K562 (cell line): Measurements from ENCODE around the gene BRD3OS. TPM values are rescaled to one million over a fixed set of nuclear protein-coding genes. Genes with fewer than 3 reads are reported as not detected.

ENCODE experiments used
- ATAC-seq: fragments of 200-7000 bp; cut with Tn5 transposase; 3 replicates; pipeline ENCODE4 v1.9.1; 2020; ENCODE audit warnings: moderate library complexity
- BruUV-seq: library from RNA; stranded (reverse); fragments of 400-500 nt; replicated peaks from 2 replicates; lab custom pipeline; 2021; lab: Mats Ljungman, UMichigan
- CTCF ChIA-PET: fragments of 300-600 bp; formaldehyde crosslinking; extraction: SDS; loops from one replicate; lab custom pipeline; 2021; ENCODE audit warnings: low intra/inter-chr PET ratio; lab: Yijun Ruan, JAX
- POLR2A ChIA-PET: fragments of 300-600, 350-650 bp; sonication (Branson Sonifier 250); formaldehyde crosslinking; extraction: SDS; loops from one replicate; lab custom pipeline; 2021; ENCODE audit warnings: antibody characterized with exemption, inconsistent platforms; lab: Yijun Ruan, JAX
- DNase-seq, 4 experiments: peaks; one replicate each; pipeline versions ENCODE4 v3.0.0 to v3.0.0-alpha.2; 2011 to 2018; ENCODE audit warnings: low spot score in 3 of 4, mixed read lengths in 3 of 4; ENCODE audit errors: extremely low read depth in 1 of 4
- FAIRE-seq: peaks from 2 replicates; lab custom pipeline; 2011; peaks lifted over from hg19 to GRCh38; lab: Jason Lieb, UNC
- H2AFZ ChIP-seq: 2 replicates; pipeline ENCODE4 v1.6.0; 2011; ENCODE audit warnings: low read depth, low read length, control low read depth, inconsistent platforms
- H3K27ac ChIP-seq: fragments of 200-600 bp; 3 replicates; pipeline ENCODE4 v1.8.0; 2011; ENCODE audit warnings: low read depth, mild to moderate bottlenecking, control low read depth, inconsistent platforms, low read length, moderate library complexity, mixed read lengths; ENCODE audit errors: extremely low read depth
- H3K27me3 ChIP-seq, 2 experiments: fragments of 300-600 bp in 1 of 2; 2 replicates in 1 of 2; 3 replicates in 1 of 2; pipeline versions ENCODE4 v1.6.0 to v1.8.0; 2011; ENCODE audit warnings: inconsistent platforms in 2 of 2, low read length in 2 of 2, mild to moderate bottlenecking in 1 of 2, mixed read lengths in 1 of 2, moderate library complexity in 1 of 2; ENCODE audit not compliant: control insufficient read depth in 2 of 2, insufficient read depth in 2 of 2
- H3K36me3 ChIP-seq: fragments of 300-600 bp; 3 replicates; pipeline ENCODE4 v1.8.0; 2011; ENCODE audit warnings: mild to moderate bottlenecking, low read length, inconsistent platforms; ENCODE audit not compliant: control insufficient read depth, insufficient read depth
- H3K4me1 ChIP-seq, 2 experiments: fragments of 200-600 bp in 1 of 2; replicated peaks in 1 of 2; 2 replicates in 1 of 2; 3 replicates in 1 of 2; pipeline versions ENCODE4 v1.5.1 to v1.8.0; 2011; ENCODE audit warnings: inconsistent platforms in 2 of 2, low read length in 2 of 2, mild to moderate bottlenecking in 1 of 2, mixed read lengths in 1 of 2, moderate library complexity in 1 of 2; ENCODE audit not compliant: control insufficient read depth in 2 of 2, insufficient read depth in 2 of 2
- H3K4me2 ChIP-seq: 2 replicates; pipeline ENCODE4 v1.6.1; 2011; ENCODE audit warnings: low read length, control low read depth, inconsistent platforms, mixed read lengths; ENCODE audit not compliant: insufficient read depth
- H3K4me3 ChIP-seq: fragments of 200-600 bp; sonication (generic), shearing (Covaris generic); 2 replicates; pipeline ENCODE4 v1.5.1; 2016; ENCODE audit warnings: control low read depth, inconsistent platforms
- H3K79me2 ChIP-seq: fragments of 200-600 bp; 3 replicates; pipeline ENCODE4 v1.8.0; 2011; ENCODE audit warnings: low read length, inconsistent platforms; ENCODE audit not compliant: control insufficient read depth, insufficient read depth
- H3K9ac ChIP-seq, 2 experiments: 2 replicates each; pipeline versions ENCODE4 v1.6.0 to v1.6.1; 2011; ENCODE audit warnings: low read depth in 2 of 2, low read length in 2 of 2, control low read depth in 1 of 2, inconsistent platforms in 1 of 2, mild to moderate bottlenecking in 1 of 2, mixed read lengths in 1 of 2; ENCODE audit not compliant: insufficient read depth in 1 of 2
- H3K9me1 ChIP-seq: one replicate; pipeline ENCODE4 v1.6.0; 2011; ENCODE audit warnings: inconsistent platforms, mild to moderate bottlenecking, low read length, moderate library complexity; ENCODE audit not compliant: control insufficient read depth, insufficient read depth
- H3K9me3 ChIP-seq: replicated peaks from 2 replicates; pipeline ENCODE4 v1.5.1; 2011; ENCODE audit warnings: low read depth, low read length, inconsistent platforms; ENCODE audit not compliant: control insufficient read depth, insufficient read depth
- H4K20me1 ChIP-seq: replicated peaks from 2 replicates; pipeline ENCODE4 v1.6.1; 2011; ENCODE audit warnings: low read length, inconsistent platforms, mixed read lengths; ENCODE audit not compliant: control insufficient read depth, insufficient read depth
- ERF ChIP-seq: fragments of 450-650 bp; formaldehyde crosslinking; IDR thresholded peaks from 2 replicates; pipeline ENCODE4 v1.4.0; 2020; ENCODE audit warnings: mild to moderate bottlenecking, mixed read lengths
- HNRNPL ChIP-seq: fragments of 200-400 bp; formaldehyde crosslinking; IDR thresholded peaks from 2 replicates; pipeline ENCODE4 v1.6.1; 2017; ENCODE audit warnings: low read depth, mild to moderate bottlenecking, low read length
- NBN ChIP-seq: fragments of 450-650 bp; IDR thresholded peaks from 2 replicates; pipeline ENCODE4 v1.6.1; 2016; ENCODE audit warnings: low read depth, mild to moderate bottlenecking
- NUFIP1 ChIP-seq: fragments of 450-650 bp; IDR thresholded peaks from 2 replicates; pipeline ENCODE4 v1.6.1; 2018; ENCODE audit not compliant: partially characterized antibody
- PRPF4 ChIP-seq: fragments of 200-400 bp; formaldehyde crosslinking; IDR thresholded peaks from one replicate; pipeline ENCODE4 v1.6.1; 2017; ENCODE audit warnings: low read length, low read depth, mild to moderate bottlenecking; ENCODE audit not compliant: insufficient read depth, poor library complexity, severe bottlenecking
- SP1 ChIP-seq: sonication (generic); formaldehyde crosslinking; IDR thresholded peaks from 2 replicates; pipeline ENCODE4 v1.8.1; 2022; ENCODE audit warnings: mild to moderate bottlenecking, missing genetic modification reagents
- SREBF2 ChIP-seq: sonication (generic); formaldehyde crosslinking; IDR thresholded peaks from 2 replicates; pipeline ENCODE4 v1.4.0; 2020; ENCODE audit warnings: mild to moderate bottlenecking, missing genetic modification reagents
- ZNF354B ChIP-seq: fragments of 250-450 bp; sonication (Bioruptor Pico); IDR thresholded peaks from 2 replicates; pipeline ENCODE4 v1.4.0; 2020
- WGBS: fragments of 100-300 bp; shearing (Covaris generic); methylation state at CpG from one replicate; pipeline ENCODE4 v1.1.6; 2016; ENCODE audit warnings: low coverage, mixed read lengths; ENCODE audit not compliant: insufficient coverage; ENCODE audit errors: missing lambda C conversion rate; 5-methylcytosine and 5-hydroxymethylcytosine counted together
- in situ Hi-C: fragments of 300-500 bp; cut with MboI; formaldehyde crosslinking; loops from 4 replicates; pipeline ENCODE4 v1.15.0; 2018; ENCODE audit warnings: inconsistent platforms, mixed read lengths
- intact Hi-C: fragments of 100-400 bp; cut with micrococcal nuclease; formaldehyde crosslinking; loops from 2 replicates; pipeline ENCODE4 v1.14.2; 2022
- polyA plus RNA-seq, 8 experiments: library from polyadenylated mRNA; depleted of rRNA in 4 of 8; stranded (reverse) in 5 of 8; unstranded in 3 of 8; fragments of >200 nt; fragmentation: Nextera tagmentation in 2 of 8; fragmentation: Illumina TruSeq in 1 of 8; extraction: Ambion mirVana in 2 of 8; extraction: Trizol in 1 of 8; gene quantifications; 2 replicates each; pipeline versions ENCODE4 v1.2.1 to v1.2.3, GENCODE V29; 2011 to 2014; ENCODE audit warnings: inconsistent platforms in 1 of 8, missing spikeins in 1 of 8
- total RNA-seq, 7 experiments: library from RNA; depleted of rRNA in 6 of 7; stranded (reverse); fragments of >200 nt in 6 of 7; fragmentation: Illumina TruSeq in 2 of 7; extraction: Trizol in 2 of 7; gene quantifications; 2 replicates each; pipeline versions ENCODE4 v1.2.1 to v1.2.3, GENCODE V29; 2011 to 2021; ENCODE audit warnings: low replicate concordance in 1 of 7
- TF ChIP-seq, protein P1 (sequence below): sonication (generic); formaldehyde crosslinking; IDR thresholded peaks from 2 replicates; pipeline ENCODE4 v1.8.0; 2022; ENCODE audit warnings: mild to moderate bottlenecking, missing genetic modification reagents

The BRD3OS gene
- total and polyA plus RNA-seq, 9 of the 15 experiments (the other 6 are each of a cell fraction or from before 2014, with no cell fraction given) = 1.1 to 8.7 (median 5.9) TPM

DNA sequence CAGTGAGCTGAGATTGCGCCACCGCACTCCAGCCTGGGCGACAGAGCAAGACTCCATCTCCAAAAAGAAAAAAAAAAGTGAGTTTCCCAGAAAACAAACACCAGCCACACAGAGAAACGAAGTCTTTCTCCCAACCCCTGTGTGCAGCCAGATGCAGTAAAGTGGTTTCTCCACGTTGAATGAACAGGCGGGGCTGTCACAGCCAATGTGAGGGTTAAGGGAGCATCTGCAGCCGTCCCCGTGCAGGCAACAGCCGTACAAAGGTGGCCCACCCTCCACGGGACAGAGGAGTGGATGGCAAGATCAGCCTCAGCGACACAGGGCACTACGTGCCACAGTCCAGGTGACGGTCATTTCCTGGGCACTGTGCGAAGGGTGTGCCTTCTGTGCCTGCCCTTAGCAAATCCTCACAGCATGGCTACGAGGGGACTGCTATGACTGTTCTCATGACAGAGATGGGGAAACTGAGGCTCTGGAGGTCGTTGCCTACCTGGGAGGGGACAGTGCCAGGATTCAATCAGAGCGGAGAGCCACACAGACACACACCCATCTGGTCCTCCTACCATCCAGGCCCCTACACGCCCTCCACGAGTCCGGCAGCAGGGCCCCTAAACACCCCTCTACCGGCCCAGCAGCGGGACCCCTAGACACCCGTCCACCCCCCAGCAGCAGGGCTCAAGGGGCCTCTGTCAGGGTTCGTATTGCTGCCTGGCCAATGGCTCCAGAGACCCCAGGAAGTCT lies 35.5 kb upstream of the BRD3OS start:
- no peak overlapping the region for H3K4me3 ChIP-seq
- H3K9me1 ChIP-seq = peaks cover 2% of the 10 kb centered on the region
- no peaks in the 10 kb centered on the region for H3K79me2 ChIP-seq
- in situ Hi-C loops (no loop called here), intact Hi-C loops (no loop called here)
- POLR2A ChIA-PET = interaction anchor here (0.7 to 1.1 kb wide), 2 partner anchors 35 to 334 kb away, joined by 3 read pairs; partner anchors contain the start of gene BRD3OS
- peaks cover 0 to 41% of the 10 kb centered on the region in 2 experiments; a peak in 3 of 5 replicates for H3K4me1 ChIP-seq
- no peak overlapping the region for H3K4me2 ChIP-seq
- no peak for DNase-seq
- no peak overlapping the region for H2AFZ ChIP-seq
- peaks cover 3 to 40% of the 10 kb centered on the region in 2 experiments; a peak in 4 of 5 replicates for H3K27me3 ChIP-seq
- no peak for ATAC-seq
- BruUV-seq = no TSS peak
- H3K9ac ChIP-seq = no peak overlapping the region
- H3K27ac ChIP-seq = no peak overlapping the region
- no peak for TF ChIP-seq PRPF4
- H4K20me1 ChIP-seq = peaks cover 25% of the 10 kb centered on the region
- CTCF ChIA-PET = no interaction called here
- no peak for FAIRE-seq
- 21% methylated on average over 20 of the region's 24 CpGs for WGBS
- H3K36me3 ChIP-seq = no peaks in the 10 kb centered on the region
- no peaks in the 10 kb centered on the region for H3K9me3 ChIP-seq

DNA sequence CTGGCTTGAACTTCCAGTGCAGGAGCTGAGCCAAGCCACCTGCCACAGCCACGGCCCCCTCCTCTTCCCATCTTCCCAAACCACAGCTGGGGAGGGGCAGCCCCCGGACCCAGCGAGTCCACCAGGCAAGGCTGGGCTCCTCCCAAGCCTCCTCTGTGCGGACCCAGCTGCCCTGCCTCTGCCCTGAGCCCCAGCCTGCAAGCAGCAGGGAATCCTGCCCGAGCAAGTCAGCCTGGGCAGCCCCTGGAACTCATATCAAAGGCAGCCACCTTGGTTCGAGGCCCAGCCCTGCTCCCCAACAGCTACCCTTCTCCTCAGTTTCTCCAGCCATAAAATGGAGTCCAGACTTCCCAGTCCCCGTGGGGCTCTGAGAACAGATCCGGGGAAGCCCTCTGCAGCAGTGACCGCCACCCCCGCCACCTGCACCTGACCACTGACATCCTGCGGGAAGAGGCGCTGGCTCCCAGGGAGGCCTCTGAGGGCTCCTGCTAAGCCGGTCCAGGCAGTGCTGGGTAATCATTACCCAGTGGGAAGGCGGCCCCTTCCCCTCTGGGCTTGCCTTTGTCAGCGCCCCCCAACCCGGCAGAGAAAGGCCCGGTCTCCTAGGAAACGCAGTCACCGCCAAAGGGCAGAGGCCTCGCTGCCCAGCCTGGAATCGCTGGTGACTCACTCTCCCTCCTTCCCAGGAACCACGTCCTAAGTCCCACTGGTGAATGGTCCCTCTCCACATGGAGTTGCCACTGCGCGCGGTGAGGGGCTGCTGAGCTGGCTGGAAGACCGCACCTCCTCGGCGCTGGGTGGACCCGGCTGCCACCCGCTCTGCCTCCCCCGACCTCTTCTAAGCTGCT lies 34.7 kb upstream of the BRD3OS start:
- BruUV-seq = no TSS peak
- peaks cover 25% of the 10 kb centered on the region for H4K20me1 ChIP-seq
- H3K79me2 ChIP-seq = no peaks in the 10 kb centered on the region
- no peak for TF ChIP-seq SP1 (CRISPR knock-in tag)
- TF ChIP-seq SREBF2 (CRISPR knock-in tag) = no peak
- TF ChIP-seq HNRNPL = no peak
- TF ChIP-seq, protein P1, sequence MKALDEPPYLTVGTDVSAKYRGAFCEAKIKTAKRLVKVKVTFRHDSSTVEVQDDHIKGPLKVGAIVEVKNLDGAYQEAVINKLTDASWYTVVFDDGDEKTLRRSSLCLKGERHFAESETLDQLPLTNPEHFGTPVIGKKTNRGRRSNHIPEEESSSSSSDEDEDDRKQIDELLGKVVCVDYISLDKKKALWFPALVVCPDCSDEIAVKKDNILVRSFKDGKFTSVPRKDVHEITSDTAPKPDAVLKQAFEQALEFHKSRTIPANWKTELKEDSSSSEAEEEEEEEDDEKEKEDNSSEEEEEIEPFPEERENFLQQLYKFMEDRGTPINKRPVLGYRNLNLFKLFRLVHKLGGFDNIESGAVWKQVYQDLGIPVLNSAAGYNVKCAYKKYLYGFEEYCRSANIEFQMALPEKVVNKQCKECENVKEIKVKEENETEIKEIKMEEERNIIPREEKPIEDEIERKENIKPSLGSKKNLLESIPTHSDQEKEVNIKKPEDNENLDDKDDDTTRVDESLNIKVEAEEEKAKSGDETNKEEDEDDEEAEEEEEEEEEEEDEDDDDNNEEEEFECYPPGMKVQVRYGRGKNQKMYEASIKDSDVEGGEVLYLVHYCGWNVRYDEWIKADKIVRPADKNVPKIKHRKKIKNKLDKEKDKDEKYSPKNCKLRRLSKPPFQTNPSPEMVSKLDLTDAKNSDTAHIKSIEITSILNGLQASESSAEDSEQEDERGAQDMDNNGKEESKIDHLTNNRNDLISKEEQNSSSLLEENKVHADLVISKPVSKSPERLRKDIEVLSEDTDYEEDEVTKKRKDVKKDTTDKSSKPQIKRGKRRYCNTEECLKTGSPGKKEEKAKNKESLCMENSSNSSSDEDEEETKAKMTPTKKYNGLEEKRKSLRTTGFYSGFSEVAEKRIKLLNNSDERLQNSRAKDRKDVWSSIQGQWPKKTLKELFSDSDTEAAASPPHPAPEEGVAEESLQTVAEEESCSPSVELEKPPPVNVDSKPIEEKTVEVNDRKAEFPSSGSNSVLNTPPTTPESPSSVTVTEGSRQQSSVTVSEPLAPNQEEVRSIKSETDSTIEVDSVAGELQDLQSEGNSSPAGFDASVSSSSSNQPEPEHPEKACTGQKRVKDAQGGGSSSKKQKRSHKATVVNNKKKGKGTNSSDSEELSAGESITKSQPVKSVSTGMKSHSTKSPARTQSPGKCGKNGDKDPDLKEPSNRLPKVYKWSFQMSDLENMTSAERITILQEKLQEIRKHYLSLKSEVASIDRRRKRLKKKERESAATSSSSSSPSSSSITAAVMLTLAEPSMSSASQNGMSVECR = no peak
- TF ChIP-seq NUFIP1 = no peak
- TF ChIP-seq NBN = no peak
- TF ChIP-seq ERF = no peak
- no peak for TF ChIP-seq ZNF354B (CRISPR knock-in tag)

More for the DNA sequence above, 34.7 kb upstream of the BRD3OS start:
- Histone ChIP-seq H3K9me3 (no peaks in the 10 kb centered on the region), H3K4me3 (no peak overlapping the region), H3K27me3 (peaks cover 2 to 44% of the 10 kb centered on the region in 2 experiments; a peak in 4 of 5 replicates), H3K9me1 (peaks cover 2% of the 10 kb centered on the region), H3K4me1 (peaks cover 0 to 41% of the 10 kb centered on the region in 2 experiments; a peak in 3 of 5 replicates), H2AFZ (no peak overlapping the region), H3K36me3 (no peaks in the 10 kb centered on the region), H3K27ac (no peak overlapping the region), H3K4me2 (no peak overlapping the region), H3K9ac (no peak overlapping the region; a peak in 1 of 4 replicates)
- ATAC-seq (no peak), FAIRE-seq (no peak), DNase-seq (no peak)
- 34% methylated on average over 22 of the region's 31 CpGs for WGBS
- intact Hi-C loops (no loop called here), in situ Hi-C loops (no loop called here)
- ChIA-PET CTCF (no interaction called here), POLR2A (interaction anchor here (1.1 kb wide), 1 partner anchor 35 kb away, joined by 3 read pairs; the partner anchor contains the start of gene BRD3OS)
